Measurements from ENCODE around the gene OR8G1.

DNA sequence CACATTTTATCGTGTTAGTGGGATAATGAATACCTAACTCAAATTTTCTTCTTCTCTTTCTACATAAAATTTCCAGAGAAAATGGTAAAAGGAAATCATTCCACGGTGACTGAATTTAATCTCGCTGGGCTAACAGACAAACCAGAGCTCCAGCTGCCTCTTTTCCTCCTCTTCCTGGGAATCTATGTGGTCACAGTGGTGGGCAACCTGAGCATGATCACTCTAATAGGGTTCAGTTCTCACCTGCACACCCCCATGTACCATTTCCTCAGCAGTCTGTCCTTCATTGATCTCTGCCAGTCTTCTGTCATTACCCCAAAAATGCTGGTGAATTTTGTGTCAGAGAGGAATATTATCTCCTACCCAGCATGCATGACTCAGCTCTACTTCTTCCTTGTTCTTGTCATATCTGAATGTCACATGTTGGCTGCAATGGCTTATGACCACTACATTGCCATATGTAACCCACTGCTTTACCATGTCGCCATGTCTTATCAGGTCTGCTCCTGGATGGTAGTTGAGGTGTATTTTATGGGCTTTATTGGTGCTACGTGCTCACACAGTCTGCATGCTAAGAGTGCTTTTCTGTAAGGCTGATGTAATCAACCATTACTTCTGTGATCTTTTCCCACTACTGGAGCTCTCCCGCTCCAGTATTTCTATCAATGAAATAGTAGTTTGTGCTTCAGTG, 33.6 kb upstream of the OR8G1 start:
- TF ChIP-seq, protein P1, sequence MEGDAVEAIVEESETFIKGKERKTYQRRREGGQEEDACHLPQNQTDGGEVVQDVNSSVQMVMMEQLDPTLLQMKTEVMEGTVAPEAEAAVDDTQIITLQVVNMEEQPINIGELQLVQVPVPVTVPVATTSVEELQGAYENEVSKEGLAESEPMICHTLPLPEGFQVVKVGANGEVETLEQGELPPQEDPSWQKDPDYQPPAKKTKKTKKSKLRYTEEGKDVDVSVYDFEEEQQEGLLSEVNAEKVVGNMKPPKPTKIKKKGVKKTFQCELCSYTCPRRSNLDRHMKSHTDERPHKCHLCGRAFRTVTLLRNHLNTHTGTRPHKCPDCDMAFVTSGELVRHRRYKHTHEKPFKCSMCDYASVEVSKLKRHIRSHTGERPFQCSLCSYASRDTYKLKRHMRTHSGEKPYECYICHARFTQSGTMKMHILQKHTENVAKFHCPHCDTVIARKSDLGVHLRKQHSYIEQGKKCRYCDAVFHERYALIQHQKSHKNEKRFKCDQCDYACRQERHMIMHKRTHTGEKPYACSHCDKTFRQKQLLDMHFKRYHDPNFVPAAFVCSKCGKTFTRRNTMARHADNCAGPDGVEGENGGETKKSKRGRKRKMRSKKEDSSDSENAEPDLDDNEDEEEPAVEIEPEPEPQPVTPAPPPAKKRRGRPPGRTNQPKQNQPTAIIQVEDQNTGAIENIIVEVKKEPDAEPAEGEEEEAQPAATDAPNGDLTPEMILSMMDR (IDR thresholded peaks at IDR 0.05; ENCODE audit: low read depth, low read length): no peak
- no peak for TF ChIP-seq EZH2phosphoT487 (IDR thresholded peaks at IDR 0.05; ENCODE audit: low read depth)
